Thyroid gland (tissue), 4 donors: ENCODE results near the gene PPP1R12A.

Experiments
- CTCF ChIP-seq, 6 experiments: fragments of 200-600 bp in 3 of 6; fragments of 450-650 bp in 3 of 6; sonication (generic) in 3 of 6; IDR thresholded peaks; one replicate each; pipeline ENCODE4 v1.5.1; 2016 to 2019; ENCODE audit warnings: antibody characterized with exemption in 6 of 6, mild to moderate bottlenecking in 2 of 6, inconsistent platforms in 1 of 6, moderate library complexity in 1 of 6
- POLR2A ChIP-seq, 2 donors: fragments of 450-650 bp; IDR thresholded peaks; one replicate each; pipeline ENCODE4 v1.6.1; 2017; ENCODE audit warnings: antibody characterized with exemption in 2 of 2, mild to moderate bottlenecking in 2 of 2, moderate library complexity in 1 of 2

DNA sequence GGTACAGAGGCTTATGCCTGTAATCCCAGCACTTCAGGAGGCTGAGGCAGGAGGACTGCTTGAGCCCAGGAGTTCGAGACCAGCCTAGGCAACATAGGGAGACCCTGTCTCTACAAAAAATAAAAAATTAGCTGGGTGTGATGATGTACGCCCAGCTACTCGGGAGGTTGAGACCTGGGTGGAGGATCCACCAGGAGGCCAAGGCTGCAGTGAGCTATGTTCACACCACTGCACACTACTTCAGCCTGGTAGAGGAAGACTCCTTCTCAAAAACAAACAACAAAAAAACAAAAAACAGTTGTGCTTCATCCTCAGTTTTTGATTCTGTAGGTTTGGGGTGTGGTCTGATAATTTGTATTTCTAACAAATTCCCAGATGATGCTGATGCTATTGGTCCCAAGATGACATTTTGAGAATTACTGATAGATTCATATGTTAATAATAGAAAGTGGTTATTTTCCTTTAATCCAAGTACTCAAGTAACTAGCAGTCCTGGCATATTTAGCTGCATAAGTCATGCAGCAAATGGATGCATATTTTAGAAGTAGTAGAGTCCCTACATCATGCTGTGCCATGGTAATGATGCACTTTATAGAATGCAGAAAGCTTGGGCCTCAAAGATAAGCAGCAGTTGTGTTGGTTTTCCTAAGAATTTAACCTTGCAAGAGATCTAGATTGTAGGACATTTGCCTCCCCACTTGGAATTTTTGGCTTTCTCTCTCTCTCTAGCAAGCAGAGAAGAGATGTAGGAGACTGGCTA is 168.0 kb downstream of the PPP1R12A start:
- TF ChIP-seq POLR2A (IDR thresholded peaks at IDR 0.05) (no peak), CTCF (IDR thresholded peaks at IDR 0.05) (no peak)
